IPS DF 6.9 (cell line): ENCODE results near the gene YAE1.
"Not testable (repeated sequence)": the region's sequence is repeated elsewhere in the genome, so short reads cannot be mapped to it uniquely, and the experiment has no call there.

Experiments
- DNase-seq: peaks from one replicate; pipeline ENCODE4 v3.0.0-alpha.2; 2013; ENCODE audit warnings: low read depth, low spot score
- H3K27ac ChIP-seq: one replicate; pipeline ENCODE4 v1.5.1; 2013; ENCODE audit warnings: low read length, control low read depth
- H3K27me3 ChIP-seq: 2 replicates; pipeline ENCODE4 v1.6.1; 2013; ENCODE audit warnings: mild to moderate bottlenecking, low read length; ENCODE audit not compliant: control insufficient read depth, insufficient read depth
- H3K36me3 ChIP-seq: 2 replicates; pipeline ENCODE4 v1.6.1; 2013; ENCODE audit warnings: low read length; ENCODE audit not compliant: control insufficient read depth, insufficient read depth
- H3K4me1 ChIP-seq: 2 replicates; pipeline ENCODE4 v1.6.1; 2013; ENCODE audit warnings: low read length; ENCODE audit not compliant: control insufficient read depth, insufficient read depth
- H3K4me3 ChIP-seq: 2 replicates; pipeline ENCODE4 v1.5.1; 2013; ENCODE audit warnings: mild to moderate bottlenecking, low read length
- H3K9me3 ChIP-seq: 2 replicates; pipeline ENCODE4 v1.6.1; 2013; ENCODE audit warnings: low read length, inconsistent platforms; ENCODE audit not compliant: control insufficient read depth, insufficient read depth
- WGBS: extraction: QIAGEN DNeasy Blood & Tissue Kit; methylation state at CpG from one replicate; pipeline ENCODE4 v1.1.7; 2013; ENCODE audit warnings: mixed read lengths, missing lambda C conversion rate; ENCODE audit not compliant: insufficient read length, insufficient coverage; 5-methylcytosine and 5-hydroxymethylcytosine counted together

YAE1 gene

DNA sequence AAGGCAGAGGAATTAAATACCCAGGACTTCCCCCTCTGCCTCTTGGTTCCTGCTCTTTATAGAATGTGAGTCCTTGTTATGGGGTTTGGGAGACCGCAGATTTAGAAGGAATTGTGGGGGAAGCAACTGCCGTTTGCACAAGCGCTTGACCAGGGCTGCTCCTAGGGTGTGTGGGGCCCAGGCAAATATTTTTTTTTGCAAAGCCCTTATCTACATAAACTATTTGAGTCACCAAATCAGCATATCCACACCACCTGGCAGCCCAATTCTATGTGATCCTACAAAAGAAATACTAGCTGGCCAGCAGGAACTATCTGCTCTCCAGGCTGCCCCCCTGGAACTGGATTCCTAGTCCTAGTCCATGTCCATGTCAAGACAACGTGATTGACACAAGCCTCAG is 33.4 kb upstream of the YAE1 start:
- no peaks in the 10 kb centered on the region for H3K27me3 ChIP-seq
- no peak for DNase-seq
- WGBS, result no CpG with 5 or more reads among the region's 4 CpGs

DNA sequence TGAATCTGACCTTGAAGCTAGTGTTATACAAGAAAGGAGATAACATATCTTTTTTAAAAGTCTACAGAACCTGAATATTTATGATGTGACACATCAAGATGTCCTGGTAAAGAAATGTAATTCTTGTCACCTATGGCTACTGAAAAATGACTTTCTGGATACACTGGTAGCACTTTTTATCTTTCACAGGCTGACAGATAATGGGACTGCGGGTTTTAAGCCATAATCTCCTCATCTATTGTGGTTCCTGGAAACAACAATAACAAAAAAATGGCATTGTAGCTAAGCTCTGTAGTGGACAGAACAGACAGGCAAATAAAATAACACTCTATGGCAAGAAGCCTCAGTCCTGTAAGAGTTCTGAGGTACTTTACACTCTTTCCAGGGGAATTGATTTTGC is 31.6 kb upstream of the YAE1 start:
- Histone ChIP-seq H3K9me3 (no peaks in the 10 kb centered on the region), H3K27ac (no peak overlapping the region), H3K4me1 (peaks cover 2% of the 10 kb centered on the region; the same call in 1 of the 2 replicates), H3K27me3 (no peaks in the 10 kb centered on the region), H3K36me3 (no peaks in the 10 kb centered on the region), H3K4me3 (no peak overlapping the region)
- DNase-seq, result no peak
- no CpG with 5 or more reads among the region's 1 CpG for WGBS

More for the DNA sequence above, 33.4 kb upstream of the YAE1 start:
- H3K36me3 ChIP-seq, result no peaks in the 10 kb centered on the region
- no peak overlapping the region for H3K27ac ChIP-seq
- H3K4me1 ChIP-seq, result peaks cover 2% of the 10 kb centered on the region; the same call in 1 of the 2 replicates
- no peaks in the 10 kb centered on the region for H3K9me3 ChIP-seq
- no peak overlapping the region for H3K4me3 ChIP-seq

DNA sequence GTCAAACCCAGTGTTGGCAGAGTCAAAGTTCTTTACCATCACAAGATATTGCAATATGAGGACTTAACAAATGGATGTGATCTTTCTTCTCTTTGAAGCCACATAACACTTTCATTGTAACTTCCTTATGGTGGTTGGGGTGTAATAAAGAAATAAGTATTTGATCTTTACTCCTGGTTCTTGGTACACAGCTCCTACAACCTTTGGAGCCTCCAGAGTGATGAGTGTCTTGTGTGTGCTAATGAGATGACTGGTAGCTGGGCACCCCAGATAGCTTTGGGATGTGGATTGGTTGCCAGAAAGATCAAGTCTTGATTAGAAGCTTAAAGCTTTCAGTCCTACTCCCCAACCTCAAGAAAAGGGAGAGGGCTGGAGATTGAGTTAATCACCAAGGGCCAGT is 31.1 kb upstream of the YAE1 start:
- Histone ChIP-seq H3K9me3 (no peaks in the 10 kb centered on the region), H3K4me3 (no peak overlapping the region), H3K27ac (no peak overlapping the region), H3K36me3 (no peaks in the 10 kb centered on the region), H3K4me1 (peaks cover 2% of the 10 kb centered on the region; the same call in 1 of the 2 replicates), H3K27me3 (no peaks in the 10 kb centered on the region)
- no peak for DNase-seq

DNA sequence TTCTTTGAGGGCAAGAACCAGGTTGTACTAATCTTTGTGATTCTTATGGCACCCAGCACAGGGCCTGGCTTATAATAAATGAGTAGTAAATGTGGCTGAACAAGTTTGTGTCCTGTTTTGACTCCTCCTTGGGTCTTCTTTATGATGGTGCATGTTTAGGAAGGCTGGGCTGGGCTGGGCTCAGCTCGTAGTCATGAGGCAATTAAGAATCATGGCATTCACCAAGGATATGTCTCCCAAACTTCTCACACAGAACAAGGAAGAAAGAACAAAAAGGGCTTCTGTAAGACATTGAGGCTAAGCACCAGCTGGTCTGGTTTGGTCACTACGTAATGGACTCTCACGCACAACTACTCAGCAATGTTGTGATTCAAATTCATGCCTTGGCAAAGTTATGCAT is 30.5 kb upstream of the YAE1 start:
- no peaks in the 10 kb centered on the region for H3K9me3 ChIP-seq
- H3K4me3 ChIP-seq, result no peak overlapping the region
- DNase-seq, result no peak
- no peaks in the 10 kb centered on the region for H3K36me3 ChIP-seq
- no peak overlapping the region for H3K27ac ChIP-seq
- H3K27me3 ChIP-seq, result no peaks in the 10 kb centered on the region
- no peaks in the 10 kb centered on the region for H3K4me1 ChIP-seq
- WGBS, result no CpG with 5 or more reads among the region's 3 CpGs

DNA sequence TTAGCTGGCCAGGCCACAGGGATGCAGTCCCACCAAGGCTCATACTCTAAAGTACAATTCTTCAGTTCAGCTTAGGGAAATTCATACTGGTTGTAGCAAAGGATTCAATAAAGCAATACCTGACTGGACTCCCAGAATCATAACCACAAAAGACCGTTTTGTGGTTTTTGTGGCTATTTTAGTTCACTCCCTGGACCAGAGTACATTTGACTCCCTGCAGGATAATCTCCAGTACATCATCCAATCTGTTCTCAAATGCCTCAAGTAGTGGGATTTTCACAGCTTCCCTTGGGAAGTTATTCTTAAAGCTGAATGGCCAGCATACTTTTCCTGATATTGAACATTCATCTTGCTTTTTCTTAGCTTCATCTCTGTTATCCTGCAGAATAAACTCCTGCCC is 29.3 kb upstream of the YAE1 start:
- no peaks in the 10 kb centered on the region for H3K27me3 ChIP-seq
- no peaks in the 10 kb centered on the region for H3K4me1 ChIP-seq
- no CpG with 5 or more reads among the region's 1 CpG for WGBS
- DNase-seq, result no peak
- no peak overlapping the region for H3K27ac ChIP-seq
- H3K9me3 ChIP-seq, result no peaks in the 10 kb centered on the region
- H3K4me3 ChIP-seq, result no peak overlapping the region
- no peaks in the 10 kb centered on the region for H3K36me3 ChIP-seq

- Histone ChIP-seq H3K4me1 (no peaks in the 10 kb centered on the region), H3K27ac (no peak overlapping the region), H3K27me3 (no peaks in the 10 kb centered on the region), H3K9me3 (no peaks in the 10 kb centered on the region), H3K36me3 (no peaks in the 10 kb centered on the region), H3K4me3 (no peak overlapping the region)
- WGBS, result no CpG with 5 or more reads among the region's 5 CpGs
- no peak for DNase-seq
Measured at GRCh38 chr7:39539816-39540215, 26.4 kb upstream of the YAE1 start.

DNA sequence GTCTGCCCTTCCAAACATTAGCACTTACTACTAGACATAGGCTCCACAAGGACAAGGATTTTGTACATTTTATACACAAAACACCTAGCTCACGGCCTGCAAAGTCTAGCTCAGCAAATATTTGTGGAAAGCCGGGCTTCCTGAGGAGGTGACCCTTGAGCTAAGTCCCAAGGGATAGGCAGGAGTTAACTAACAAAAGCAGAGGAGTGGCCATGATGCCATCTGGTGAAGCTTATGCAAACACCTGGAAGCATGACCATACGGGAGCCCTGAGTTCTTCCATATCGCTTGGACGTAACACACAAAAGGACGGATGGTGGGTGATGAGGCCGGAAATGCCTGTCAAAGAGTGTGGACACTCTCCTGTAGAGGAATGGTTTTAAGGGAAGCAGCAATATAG is 25.9 kb upstream of the YAE1 start:
- WGBS, result no CpG with 5 or more reads among the region's 7 CpGs
- no peaks in the 10 kb centered on the region for H3K9me3 ChIP-seq
- H3K4me3 ChIP-seq, result no peak overlapping the region
- H3K4me1 ChIP-seq, result no peaks in the 10 kb centered on the region
- H3K27ac ChIP-seq, result no peak overlapping the region
- H3K36me3 ChIP-seq, result no peaks in the 10 kb centered on the region
- H3K27me3 ChIP-seq, result no peaks in the 10 kb centered on the region
- DNase-seq, result no peak

- no peaks in the 10 kb centered on the region for H3K9me3 ChIP-seq
- no CpG with 5 or more reads among the region's 3 CpGs for WGBS
- no peak overlapping the region for H3K4me3 ChIP-seq
- H3K4me1 ChIP-seq, result no peaks in the 10 kb centered on the region
- H3K36me3 ChIP-seq, result no peaks in the 10 kb centered on the region
- H3K27me3 ChIP-seq, result no peaks in the 10 kb centered on the region
- H3K27ac ChIP-seq, result no peak overlapping the region
- no peak for DNase-seq
Measured at GRCh38 chr7:39541511-39541910, 24.7 kb upstream of the YAE1 start.

- not testable (repeated sequence) for H3K4me3 ChIP-seq, H3K27me3 ChIP-seq
- 100% methylated on average over 1 of the region's 2 CpGs for WGBS
Measured at GRCh38 chr7:39544774-39545173, 21.4 kb upstream of the YAE1 start.

GRCh38 chr7:39547336-39547735 is 18.9 kb upstream of the YAE1 start:
- Histone ChIP-seq H3K4me1 (no peaks in the 10 kb centered on the region), H3K27me3 (no peaks in the 10 kb centered on the region), H3K36me3 (no peaks in the 10 kb centered on the region), H3K9me3 (no peaks in the 10 kb centered on the region), H3K27ac (no peak overlapping the region), H3K4me3 (no peak overlapping the region)
- no CpG with 5 or more reads among the region's 2 CpGs for WGBS
- no peak for DNase-seq

More at GRCh38 chr7:39544774-39545173, 21.4 kb upstream of the YAE1 start:
- not testable (repeated sequence) for DNase-seq, H3K9me3 ChIP-seq, H3K27ac ChIP-seq, H3K4me1 ChIP-seq, H3K36me3 ChIP-seq

DNA sequence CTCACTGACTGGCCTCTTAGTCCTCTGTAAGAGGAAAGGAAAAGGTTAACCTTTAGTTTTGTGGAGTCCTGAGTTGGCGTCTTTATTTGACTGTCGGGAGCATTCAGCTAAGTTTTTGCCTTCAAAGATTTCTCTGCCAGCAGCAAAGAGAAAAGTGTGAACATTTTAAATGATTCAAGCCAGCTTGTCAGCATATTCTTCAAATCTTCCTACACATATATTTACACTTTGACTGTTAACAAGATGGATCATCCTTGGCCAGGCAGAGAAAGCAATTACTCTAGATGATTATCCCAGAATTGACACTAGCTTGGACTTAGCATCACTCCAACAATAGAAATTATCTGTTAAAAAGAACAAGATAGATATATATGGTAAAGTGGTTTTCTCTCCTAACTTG is 15.8 kb upstream of the YAE1 start:
- Histone ChIP-seq H3K36me3 (no peaks in the 10 kb centered on the region), H3K4me1 (no peaks in the 10 kb centered on the region), H3K27ac (no peak overlapping the region), H3K9me3 (no peaks in the 10 kb centered on the region), H3K27me3 (no peaks in the 10 kb centered on the region), H3K4me3 (no peak overlapping the region)
- DNase-seq, result no peak
- no CpG with 5 or more reads among the region's 2 CpGs for WGBS
